ENCODE data around the gene ATG13.

The ATG13 gene

DNA sequence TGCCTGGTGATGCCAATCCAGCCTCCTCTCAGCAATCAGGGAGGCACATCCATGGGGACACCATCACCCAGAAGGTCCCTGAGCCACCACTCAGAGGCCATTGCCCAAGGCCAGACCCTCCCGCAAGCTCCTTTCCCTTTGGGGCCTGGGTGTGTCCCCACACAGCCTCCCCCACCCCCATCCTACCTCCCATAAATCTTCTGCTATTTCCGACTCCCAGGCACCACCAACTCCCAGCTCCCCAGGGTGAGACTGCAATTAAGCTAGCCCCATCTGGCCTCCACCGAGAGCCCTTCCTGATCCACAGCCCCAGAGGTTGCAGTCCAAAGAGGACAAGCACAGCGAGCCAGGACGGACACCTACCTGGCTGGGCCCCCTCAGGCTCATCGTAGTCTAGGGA lies 76.7 kb downstream of the ATG13 start:
- no peak for TF ChIP-seq FOXM1 (IDR thresholded peaks at IDR 0.05; ENCODE audit: borderline replicate concordance, low read depth)
- TF ChIP-seq TCF12 (IDR thresholded peaks at IDR 0.05; ENCODE audit: low read depth), result no peak
- no peak for TF ChIP-seq CREB1 (IDR thresholded peaks at IDR 0.05; ENCODE audit: low read depth)
- no peak for TF ChIP-seq ZBTB7A (IDR thresholded peaks at IDR 0.05; ENCODE audit: low read depth)
- no peak for TF ChIP-seq CEBPB (IDR thresholded peaks at IDR 0.05)
- TF ChIP-seq, protein P1, sequence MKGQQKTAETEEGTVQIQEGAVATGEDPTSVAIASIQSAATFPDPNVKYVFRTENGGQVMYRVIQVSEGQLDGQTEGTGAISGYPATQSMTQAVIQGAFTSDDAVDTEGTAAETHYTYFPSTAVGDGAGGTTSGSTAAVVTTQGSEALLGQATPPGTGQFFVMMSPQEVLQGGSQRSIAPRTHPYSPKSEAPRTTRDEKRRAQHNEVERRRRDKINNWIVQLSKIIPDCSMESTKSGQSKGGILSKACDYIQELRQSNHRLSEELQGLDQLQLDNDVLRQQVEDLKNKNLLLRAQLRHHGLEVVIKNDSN (IDR thresholded peaks at IDR 0.05), result no peak
- no peak for TF ChIP-seq EGR1 (IDR thresholded peaks at IDR 0.05)
- TF ChIP-seq RAD21 (IDR thresholded peaks at IDR 0.05; ENCODE audit: low read depth), result no peak
- no peak for TF ChIP-seq NFIC (IDR thresholded peaks at IDR 0.05)
- TF ChIP-seq TEAD4 (IDR thresholded peaks at IDR 0.05), result no peak
- TF ChIP-seq TAF1 (IDR thresholded peaks at IDR 0.05; ENCODE audit: low read depth), result no peak
- TF ChIP-seq YY1 (IDR thresholded peaks at IDR 0.05; ENCODE audit: low read depth), result no peak
- no peak for TF ChIP-seq EP300 (IDR thresholded peaks at IDR 0.05; ENCODE audit: borderline replicate concordance)
- TF ChIP-seq, protein P2, sequence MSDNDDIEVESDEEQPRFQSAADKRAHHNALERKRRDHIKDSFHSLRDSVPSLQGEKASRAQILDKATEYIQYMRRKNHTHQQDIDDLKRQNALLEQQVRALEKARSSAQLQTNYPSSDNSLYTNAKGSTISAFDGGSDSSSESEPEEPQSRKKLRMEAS (IDR thresholded peaks at IDR 0.05), result no peak
- TF ChIP-seq, protein P3, sequence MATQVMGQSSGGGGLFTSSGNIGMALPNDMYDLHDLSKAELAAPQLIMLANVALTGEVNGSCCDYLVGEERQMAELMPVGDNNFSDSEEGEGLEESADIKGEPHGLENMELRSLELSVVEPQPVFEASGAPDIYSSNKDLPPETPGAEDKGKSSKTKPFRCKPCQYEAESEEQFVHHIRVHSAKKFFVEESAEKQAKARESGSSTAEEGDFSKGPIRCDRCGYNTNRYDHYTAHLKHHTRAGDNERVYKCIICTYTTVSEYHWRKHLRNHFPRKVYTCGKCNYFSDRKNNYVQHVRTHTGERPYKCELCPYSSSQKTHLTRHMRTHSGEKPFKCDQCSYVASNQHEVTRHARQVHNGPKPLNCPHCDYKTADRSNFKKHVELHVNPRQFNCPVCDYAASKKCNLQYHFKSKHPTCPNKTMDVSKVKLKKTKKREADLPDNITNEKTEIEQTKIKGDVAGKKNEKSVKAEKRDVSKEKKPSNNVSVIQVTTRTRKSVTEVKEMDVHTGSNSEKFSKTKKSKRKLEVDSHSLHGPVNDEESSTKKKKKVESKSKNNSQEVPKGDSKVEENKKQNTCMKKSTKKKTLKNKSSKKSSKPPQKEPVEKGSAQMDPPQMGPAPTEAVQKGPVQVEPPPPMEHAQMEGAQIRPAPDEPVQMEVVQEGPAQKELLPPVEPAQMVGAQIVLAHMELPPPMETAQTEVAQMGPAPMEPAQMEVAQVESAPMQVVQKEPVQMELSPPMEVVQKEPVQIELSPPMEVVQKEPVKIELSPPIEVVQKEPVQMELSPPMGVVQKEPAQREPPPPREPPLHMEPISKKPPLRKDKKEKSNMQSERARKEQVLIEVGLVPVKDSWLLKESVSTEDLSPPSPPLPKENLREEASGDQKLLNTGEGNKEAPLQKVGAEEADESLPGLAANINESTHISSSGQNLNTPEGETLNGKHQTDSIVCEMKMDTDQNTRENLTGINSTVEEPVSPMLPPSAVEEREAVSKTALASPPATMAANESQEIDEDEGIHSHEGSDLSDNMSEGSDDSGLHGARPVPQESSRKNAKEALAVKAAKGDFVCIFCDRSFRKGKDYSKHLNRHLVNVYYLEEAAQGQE (IDR thresholded peaks at IDR 0.05; ENCODE audit: low read depth), result no peak

DNA sequence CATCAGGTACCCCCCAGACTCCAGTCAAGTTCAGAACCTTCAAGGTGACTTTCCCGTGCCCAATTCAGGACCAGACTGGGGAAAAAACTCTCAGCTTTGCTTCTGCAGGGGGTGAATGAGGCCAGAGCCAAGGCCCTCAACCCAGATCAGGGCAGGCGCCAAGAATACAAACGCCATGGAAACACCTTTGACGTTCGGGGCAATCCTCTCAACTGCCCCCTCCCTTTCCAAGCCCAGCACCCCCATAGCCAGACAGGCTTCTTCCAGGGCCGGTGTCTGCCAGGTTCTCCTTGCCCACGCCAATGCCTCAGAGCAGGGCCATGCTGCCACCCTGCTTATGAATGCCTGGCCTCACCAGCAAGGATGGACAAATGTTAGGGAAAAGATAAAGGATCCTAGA lies 77.3 kb downstream of the ATG13 start:
- no peak for TF ChIP-seq EGR1 (IDR thresholded peaks at IDR 0.05)
- TF ChIP-seq TAF1 (IDR thresholded peaks at IDR 0.05; ENCODE audit: low read depth), result no peak
- TF ChIP-seq, protein P1 (IDR thresholded peaks at IDR 0.05), result no peak
- no peak for TF ChIP-seq YY1 (IDR thresholded peaks at IDR 0.05; ENCODE audit: low read depth)
- TF ChIP-seq TEAD4 (IDR thresholded peaks at IDR 0.05), result no peak
- TF ChIP-seq NFIC (IDR thresholded peaks at IDR 0.05), result no peak
- TF ChIP-seq ZBTB7A (IDR thresholded peaks at IDR 0.05; ENCODE audit: low read depth), result no peak
- no peak for TF ChIP-seq TCF12 (IDR thresholded peaks at IDR 0.05; ENCODE audit: low read depth)

DNA sequence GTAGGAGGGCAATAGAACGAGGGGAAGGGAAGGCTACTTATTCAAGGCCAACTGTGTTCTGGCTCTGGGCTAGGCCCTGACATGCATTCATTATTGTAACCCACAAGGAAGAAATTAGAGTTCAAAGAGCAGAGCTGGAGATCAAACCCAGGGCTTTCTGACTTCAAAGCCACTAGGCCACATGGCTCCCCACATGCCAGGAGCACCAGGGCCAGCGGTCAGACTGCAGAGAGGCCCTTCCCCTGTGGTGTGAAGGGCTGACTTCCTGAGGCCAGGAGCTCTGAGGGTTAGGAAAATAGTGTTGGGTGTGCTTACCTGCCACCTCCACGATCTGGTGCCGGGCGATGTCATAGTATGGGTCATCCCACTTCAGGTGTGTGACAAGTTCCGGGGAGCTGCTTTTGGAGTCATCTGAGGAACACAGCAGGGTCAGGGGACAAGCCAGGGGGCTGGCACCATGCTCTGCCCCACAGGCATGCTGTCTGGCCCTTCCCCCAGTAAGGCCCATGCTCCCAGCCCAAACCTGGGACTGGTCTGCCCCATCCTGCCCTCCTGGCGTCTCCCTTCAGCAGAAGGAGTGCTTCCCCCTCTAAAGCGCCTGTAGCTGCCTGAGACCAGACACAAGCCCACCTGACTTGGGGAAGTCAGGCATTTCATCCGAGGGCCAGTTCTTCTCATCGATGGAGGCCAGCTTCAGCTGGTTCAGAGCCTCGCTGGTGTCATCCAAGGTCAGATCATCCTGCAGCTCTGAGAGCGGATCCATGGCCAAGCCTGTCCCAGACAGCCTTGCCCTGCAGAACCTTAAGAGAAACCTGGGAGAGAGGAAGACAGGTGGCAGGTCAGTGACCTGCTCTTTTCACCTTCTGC lies 78.2 kb downstream of the ATG13 start:
- TF ChIP-seq EGR1 (IDR thresholded peaks at IDR 0.05) (no peak), ZBTB7A (IDR thresholded peaks at IDR 0.05; ENCODE audit: low read depth) (no peak), TEAD4 (IDR thresholded peaks at IDR 0.05) (no peak), CEBPB (IDR thresholded peaks at IDR 0.05) (no peak), EP300 (IDR thresholded peaks at IDR 0.05; ENCODE audit: borderline replicate concordance) (no peak), FOXM1 (IDR thresholded peaks at IDR 0.05; ENCODE audit: borderline replicate concordance, low read depth) (no peak), RAD21 (IDR thresholded peaks at IDR 0.05; ENCODE audit: low read depth) (no peak), YY1 (IDR thresholded peaks at IDR 0.05; ENCODE audit: low read depth) (no peak), TCF12 (IDR thresholded peaks at IDR 0.05; ENCODE audit: low read depth) (no peak), CREB1 (IDR thresholded peaks at IDR 0.05; ENCODE audit: low read depth) (no peak)
- TF ChIP-seq, protein P2 (IDR thresholded peaks at IDR 0.05), result no peak
- TF ChIP-seq, protein P1 (IDR thresholded peaks at IDR 0.05), result no peak
- TF ChIP-seq, protein P3 (IDR thresholded peaks at IDR 0.05; ENCODE audit: low read depth), result no peak

DNA sequence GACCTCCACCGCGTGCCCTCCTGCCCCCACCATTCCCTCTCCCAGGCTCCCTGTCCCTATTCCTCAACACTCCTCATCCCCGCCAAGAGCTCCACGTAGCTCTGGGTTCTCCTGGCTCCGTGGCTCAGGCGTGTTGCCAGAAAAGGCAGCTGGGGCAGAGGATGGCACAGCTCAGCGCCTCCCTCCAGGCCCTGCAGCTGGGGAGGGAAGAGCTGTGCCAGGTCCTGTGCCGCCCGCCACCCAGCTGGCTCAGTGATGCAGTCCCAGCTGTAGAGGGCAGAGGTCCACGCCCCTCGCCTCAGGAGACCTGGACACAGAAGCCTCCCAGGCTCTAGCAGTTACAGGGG lies 78.8 kb downstream of the ATG13 start:
- TF ChIP-seq CREB1 (IDR thresholded peaks at IDR 0.05; ENCODE audit: low read depth), result no peak
- no peak for TF ChIP-seq EGR1 (IDR thresholded peaks at IDR 0.05)
- TF ChIP-seq NFIC (IDR thresholded peaks at IDR 0.05), result no peak
- TF ChIP-seq TEAD4 (IDR thresholded peaks at IDR 0.05), result no peak
- no peak for TF ChIP-seq CEBPB (IDR thresholded peaks at IDR 0.05)
- no peak for TF ChIP-seq RAD21 (IDR thresholded peaks at IDR 0.05; ENCODE audit: low read depth)

DNA sequence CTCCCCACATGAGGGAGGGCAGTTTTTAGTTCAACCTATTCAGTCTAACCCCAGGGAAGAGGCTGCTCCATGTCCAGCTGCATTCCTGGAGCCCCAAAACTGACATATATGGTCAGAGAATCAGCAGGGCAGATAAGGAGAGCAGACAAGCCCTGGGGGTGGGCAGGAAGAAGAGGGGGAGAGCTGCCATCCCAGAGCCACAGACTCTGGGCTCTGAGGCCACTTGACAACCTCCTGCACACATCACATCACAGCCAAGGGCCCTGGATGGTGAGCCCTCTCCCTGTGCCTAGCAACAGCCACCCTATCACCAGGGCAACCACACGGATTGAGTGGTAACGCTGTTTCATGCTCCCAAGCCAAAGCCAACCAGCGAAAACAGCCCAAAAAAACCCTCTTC lies 80.0 kb downstream of the ATG13 start:
- TF ChIP-seq, protein P3 (IDR thresholded peaks at IDR 0.05; ENCODE audit: low read depth), result no peak
- TF ChIP-seq, protein P2 (IDR thresholded peaks at IDR 0.05), result no peak
- no peak for TF ChIP-seq TCF12 (IDR thresholded peaks at IDR 0.05; ENCODE audit: low read depth)
- no peak for TF ChIP-seq ZBTB7A (IDR thresholded peaks at IDR 0.05; ENCODE audit: low read depth)
- TF ChIP-seq EP300 (IDR thresholded peaks at IDR 0.05; ENCODE audit: borderline replicate concordance), result no peak
- no peak for TF ChIP-seq FOXM1 (IDR thresholded peaks at IDR 0.05; ENCODE audit: borderline replicate concordance, low read depth)
- no peak for TF ChIP-seq YY1 (IDR thresholded peaks at IDR 0.05; ENCODE audit: low read depth)
